NCI-H1092 treated with DMSO at 0.1 percent for 48 hours (cell line): ENCODE results near the gene ZMIZ2.
"Not testable (repeated sequence)": the region's sequence is repeated elsewhere in the genome, so short reads cannot be mapped to it uniquely, and the experiment has no call there.

Experiments used
- DNase-seq: peaks from one replicate; lab custom pipeline; 2025; lab: John Stamatoyannopoulos, UW

Gene ZMIZ2, protein sequence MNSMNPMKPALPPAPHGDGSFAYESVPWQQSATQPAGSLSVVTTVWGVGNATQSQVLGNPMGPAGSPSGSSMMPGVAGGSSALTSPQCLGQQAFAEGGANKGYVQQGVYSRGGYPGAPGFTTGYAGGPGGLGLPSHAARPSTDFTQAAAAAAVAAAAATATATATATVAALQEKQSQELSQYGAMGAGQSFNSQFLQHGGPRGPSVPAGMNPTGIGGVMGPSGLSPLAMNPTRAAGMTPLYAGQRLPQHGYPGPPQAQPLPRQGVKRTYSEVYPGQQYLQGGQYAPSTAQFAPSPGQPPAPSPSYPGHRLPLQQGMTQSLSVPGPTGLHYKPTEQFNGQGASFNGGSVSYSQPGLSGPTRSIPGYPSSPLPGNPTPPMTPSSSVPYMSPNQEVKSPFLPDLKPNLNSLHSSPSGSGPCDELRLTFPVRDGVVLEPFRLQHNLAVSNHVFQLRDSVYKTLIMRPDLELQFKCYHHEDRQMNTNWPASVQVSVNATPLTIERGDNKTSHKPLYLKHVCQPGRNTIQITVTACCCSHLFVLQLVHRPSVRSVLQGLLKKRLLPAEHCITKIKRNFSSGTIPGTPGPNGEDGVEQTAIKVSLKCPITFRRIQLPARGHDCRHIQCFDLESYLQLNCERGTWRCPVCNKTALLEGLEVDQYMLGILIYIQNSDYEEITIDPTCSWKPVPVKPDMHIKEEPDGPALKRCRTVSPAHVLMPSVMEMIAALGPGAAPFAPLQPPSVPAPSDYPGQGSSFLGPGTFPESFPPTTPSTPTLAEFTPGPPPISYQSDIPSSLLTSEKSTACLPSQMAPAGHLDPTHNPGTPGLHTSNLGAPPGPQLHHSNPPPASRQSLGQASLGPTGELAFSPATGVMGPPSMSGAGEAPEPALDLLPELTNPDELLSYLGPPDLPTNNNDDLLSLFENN

DNA sequence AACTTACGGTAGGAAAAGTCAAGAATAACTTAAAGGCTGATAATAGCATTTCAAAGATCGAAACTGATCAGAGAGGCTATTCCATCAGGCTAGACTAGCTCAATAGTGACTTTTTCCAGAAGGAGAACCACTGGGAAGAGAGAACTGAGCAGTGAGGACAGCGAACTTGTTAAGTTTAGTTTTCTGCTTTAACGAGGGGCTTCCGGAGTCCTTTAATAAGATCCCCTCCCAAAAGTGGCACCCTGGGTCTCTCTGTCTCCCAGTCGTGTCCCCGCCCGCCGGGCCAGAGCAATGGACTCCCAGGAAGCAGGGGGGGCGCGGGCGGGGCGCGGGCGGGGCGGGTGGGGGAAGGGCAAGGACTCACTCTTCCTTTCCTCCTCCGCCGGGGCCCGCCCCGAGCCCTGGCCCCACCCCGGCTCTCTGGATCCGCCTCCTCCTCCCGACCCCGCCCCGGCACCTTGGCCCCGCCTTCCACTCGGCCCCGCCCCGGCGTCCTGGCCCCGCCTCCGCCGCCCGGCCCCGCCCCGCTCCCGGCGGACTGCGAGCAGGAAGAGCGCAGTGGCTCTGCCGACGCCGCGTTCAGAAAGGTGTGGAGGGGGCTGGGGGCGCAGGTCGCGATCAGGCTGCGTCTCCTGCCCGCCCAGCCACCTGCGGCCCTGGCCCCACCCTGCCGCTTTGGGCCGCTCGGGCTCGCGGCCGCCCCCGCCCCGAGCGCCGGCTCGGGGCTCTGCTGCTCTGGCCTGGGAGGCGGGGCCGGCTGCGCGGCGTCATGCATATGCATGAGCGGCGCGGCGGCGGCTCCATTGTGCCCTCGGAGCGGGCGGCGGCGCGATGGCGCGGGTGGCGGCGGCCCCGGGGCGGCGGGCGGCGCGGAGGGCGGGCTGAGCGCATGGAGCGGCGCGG is at the start of gene ZMIZ2:
TSS of gene ZMIZ2 (plus strand) at position 803 of the 903 bp plus-strand sequence. CDS start 7,403 bp downstream, outside the sequence.
- peak; percentile 92 for DNase-seq

DNA sequence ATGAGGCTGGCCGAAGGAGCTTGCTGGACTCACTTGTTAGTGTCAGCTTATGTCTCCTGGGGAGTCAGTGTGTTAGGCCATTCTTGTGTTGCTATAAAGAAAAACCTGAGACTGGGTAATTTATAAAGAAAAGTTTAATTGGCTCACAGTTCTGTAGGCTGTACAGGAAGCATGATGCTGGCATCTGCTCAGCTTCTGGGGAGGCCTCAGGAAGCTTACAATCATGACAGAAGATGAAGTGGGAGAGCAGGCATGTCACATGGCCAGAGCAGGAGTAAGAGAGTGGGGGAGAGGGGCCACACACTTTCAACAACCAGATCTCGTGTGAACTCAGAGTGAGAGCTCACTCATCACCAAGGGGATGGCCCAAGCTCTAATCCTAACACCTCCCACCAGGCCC is 49.0 kb upstream of the ZMIZ2 start:
- DNase-seq: not testable (repeated sequence)

DNA sequence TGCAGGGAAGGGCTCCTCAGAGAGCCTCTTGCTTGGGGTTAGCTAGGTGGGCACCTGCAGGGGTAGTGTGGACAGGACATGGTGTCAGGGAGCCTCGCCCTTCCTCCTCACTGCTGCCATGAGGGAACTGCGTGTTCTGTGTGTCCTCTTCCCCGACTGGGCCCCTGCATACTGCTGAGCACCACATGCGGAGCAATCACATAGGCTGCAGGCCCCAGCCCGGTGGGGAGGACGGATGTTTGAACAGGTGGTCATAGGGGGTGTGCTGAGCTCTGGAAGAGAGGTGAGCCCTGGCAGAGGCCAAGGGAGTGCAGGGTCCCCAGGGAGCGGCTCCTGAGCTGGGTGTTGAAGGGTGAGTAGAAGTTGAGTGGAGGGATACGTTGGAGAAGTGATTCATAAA is 48.3 kb upstream of the ZMIZ2 start:
- no peak for DNase-seq

DNA sequence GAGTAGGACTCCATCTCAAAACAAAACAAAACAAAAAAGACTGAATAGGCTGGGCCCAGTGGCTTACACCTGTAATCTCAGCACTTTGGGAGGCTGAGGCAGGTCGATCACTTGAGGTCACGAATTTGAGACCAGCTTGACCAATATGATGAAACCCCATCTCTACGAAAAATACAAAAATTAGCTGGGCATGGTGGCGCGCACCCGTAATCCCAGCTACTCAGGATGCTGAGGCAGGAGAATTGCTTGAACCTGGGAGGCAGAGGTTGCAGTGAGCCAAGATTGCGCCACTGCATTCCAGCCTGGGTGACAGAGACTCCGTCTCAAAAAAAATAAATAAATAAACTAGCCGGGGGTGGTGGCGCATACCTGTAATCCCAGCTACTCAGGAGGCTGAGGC is 45.3 kb upstream of the ZMIZ2 start:
- DNase-seq: not testable (repeated sequence)

DNA sequence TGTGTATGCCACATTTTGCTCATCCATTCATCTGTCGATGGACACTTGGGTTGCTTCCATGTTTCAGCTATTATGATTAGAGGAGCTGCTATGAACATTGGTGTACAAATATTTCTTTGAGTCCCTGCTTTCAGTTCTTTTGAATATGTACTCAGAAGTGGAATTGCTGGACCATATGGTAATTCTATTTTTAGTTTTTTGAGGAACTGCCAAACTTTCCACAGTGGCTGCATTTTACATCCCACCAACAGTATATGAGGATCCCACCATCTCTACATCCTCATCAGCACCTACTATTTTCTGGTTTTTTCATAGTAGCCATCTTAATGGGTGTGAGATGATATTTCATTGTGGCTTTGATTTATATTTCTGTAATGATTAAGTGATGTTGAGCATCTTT is 44.7 kb upstream of the ZMIZ2 start:
- DNase-seq: no peak

- no peak for DNase-seq
These were observed 43.2 kb upstream of the ZMIZ2 start for GRCh38 chr7:44705434-44705833.

DNA sequence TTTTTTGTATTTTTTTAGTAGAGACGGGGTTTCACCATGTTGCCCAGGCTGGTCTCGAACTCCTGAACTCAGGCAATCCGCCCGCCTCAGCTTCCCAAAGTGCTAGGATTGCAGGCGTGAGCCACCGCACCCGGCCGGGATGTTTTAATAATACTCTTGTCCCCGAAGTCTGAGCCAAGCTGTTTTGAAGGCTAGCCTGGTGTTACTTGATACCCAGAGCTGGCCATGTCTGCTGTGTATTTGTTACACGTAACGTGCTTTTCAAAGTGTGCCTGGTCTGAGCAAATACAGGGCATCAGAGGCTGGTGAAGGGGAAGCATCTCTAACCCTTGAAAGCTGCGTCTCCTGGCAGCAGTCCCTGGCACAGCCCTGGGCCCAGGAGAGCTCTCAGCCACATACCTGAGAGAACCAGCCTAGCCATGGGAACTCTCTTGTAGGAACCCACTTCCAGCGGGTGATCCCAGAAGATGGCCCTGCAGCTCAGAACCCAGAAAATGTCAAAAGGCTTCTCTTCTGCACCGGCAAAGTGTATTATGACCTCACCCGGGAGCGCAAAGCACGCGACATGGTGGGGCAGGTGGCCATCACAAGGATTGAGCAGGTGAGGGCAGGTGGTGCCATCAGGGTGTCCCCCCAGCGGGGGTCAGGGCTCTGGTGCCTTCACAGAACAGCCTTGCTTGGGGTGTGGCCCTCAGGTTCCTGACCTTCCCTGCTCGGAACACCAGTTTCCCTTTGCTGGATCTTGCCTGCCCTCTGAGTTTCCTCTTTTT is 41.7 kb upstream of the ZMIZ2 start:
- DNase-seq: peak; percentile 68

- DNase-seq: no peak
These were observed 41.0 kb upstream of the ZMIZ2 start for GRCh38 chr7:44707558-44708230.

DNA sequence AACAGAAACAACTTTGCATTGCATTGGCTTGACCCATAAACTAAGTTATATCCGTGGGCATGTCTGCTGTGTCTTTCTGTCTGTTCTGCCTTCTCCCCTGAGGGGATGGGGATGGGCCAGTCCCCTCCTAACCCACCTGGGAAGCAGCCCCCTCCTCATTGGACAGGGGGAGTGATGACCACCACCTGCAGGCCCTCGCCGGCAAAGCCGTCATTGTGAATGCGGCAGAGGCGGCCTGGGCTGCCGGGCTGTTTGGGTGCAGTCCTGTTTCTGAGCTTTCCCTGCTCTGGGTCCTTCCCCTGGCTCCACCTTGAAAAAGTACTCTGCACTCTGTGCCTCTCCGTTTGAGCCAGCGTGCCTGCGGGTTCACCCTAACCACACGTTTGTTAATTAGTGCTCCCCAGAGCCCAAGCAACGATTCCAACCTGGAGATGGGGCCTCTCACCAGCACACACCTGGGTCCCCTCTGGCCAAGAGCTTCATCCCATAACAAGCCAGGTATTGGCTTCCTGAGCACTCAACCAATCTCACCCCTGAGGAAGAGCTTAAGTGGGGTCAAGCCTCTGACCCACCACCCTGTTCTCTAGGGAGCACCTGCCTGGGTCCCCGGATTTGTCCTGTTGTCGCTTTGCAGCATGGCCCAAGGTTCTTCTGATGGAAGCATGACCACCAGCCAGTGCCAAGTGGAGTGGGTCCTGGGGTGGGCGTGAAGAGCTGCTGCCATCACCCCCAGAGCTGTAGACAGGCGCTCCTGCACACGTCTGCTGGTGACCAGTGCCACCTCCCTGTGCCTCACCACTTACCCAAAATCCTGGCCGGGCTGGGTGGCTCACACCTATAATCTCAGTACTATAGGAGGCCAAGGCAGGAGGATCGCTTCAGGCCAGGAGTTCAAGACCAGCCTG is 39.4 kb upstream of the ZMIZ2 start:
- no peak for DNase-seq

- DNase-seq: no peak
These were observed 38.6 kb upstream of the ZMIZ2 start for GRCh38 chr7:44709945-44710596.

DNA sequence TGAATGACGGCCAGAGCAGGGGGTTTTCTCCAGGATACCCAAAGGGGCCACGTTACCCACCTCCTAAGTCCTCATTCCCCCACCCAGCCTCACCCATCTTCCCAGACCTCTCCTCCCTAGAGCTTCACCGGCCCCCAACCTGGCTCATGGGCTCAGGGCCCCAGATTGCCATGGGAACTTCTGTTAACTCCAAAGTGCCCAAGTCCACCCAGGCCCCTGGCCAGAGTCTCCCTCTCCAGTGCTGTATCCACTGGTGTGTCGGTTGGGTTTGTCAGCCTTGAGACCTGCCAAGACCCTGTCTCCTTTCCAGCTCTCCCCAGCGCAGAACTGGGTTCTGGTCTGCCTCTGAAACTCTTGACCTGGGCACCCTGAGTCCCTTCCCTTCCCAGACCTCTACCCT is 37.1 kb upstream of the ZMIZ2 start:
- no peak for DNase-seq

GRCh38 chr7:44712012-44712411 is 36.6 kb upstream of the ZMIZ2 start:
- DNase-seq: no peak

DNA sequence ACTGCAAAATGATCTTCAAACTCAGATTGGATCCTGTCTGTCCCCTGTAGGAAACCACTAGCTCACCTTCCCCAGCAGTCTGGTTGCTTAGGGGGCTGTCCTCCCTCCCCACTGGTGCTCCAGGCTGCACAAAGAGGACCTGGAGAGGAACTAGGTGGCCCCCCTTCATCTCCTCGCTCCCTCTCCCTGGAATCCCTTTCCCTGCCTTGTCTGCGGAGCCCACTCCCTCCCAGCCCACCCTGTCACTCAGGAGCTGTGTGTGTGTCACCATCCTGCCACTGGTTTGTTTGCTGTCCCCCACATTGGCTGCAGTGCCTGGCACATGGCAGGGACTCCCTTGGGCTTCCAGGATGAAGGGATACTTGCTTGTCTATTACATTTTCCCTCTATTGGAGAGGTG is 35.5 kb upstream of the ZMIZ2 start:
- DNase-seq: no peak

DNA sequence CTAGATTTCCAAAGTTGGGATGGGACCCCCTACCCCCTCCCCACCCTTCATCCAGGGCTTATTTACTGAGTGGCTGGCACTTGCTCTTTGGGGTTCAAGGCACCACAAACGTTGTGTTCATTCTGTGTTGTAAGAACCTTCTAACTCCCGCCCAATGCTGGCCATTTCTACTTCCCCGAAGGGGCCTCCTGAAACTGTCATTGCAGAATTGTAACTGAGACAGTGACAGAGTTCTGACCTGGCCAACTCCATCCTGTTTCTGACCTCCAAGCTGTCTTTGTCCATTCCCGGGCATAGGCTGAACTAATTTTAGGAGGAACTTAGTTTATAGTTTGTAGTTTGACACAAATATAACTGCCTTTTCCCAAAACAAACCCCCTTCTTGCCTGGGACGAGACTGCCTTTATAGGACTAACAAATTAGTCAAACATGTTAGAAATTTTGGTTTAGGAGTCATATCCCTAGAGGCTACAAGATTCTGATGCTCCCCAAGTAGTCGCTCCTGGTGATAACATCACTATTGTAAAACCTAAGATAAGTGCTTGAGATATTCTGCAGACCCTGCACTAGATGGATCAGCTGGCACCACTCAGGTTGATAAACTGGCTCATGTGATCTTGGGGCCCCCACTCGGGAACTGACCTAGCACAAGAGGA is 34.8 kb upstream of the ZMIZ2 start:
- DNase-seq: no peak

DNA sequence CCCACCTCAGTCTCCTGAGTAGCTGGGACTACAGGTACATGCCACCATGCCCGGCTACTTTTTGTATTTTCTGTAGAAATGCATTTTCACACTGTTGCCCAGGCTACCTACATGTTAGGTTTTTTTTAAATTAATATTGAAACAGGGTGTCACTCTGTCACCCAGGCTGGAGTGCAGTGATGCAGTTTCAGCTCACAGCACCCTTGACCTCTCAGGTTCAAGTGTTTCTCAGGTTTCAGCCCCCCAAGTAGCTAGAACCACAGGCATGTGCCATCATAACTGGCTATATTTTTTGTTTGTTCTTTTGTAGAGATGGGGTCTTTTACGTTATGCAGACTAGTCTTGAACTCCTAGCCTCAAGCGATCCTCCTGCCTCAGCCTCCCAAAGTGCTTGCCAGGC is 32.4 kb upstream of the ZMIZ2 start:
- DNase-seq: no peak

DNA sequence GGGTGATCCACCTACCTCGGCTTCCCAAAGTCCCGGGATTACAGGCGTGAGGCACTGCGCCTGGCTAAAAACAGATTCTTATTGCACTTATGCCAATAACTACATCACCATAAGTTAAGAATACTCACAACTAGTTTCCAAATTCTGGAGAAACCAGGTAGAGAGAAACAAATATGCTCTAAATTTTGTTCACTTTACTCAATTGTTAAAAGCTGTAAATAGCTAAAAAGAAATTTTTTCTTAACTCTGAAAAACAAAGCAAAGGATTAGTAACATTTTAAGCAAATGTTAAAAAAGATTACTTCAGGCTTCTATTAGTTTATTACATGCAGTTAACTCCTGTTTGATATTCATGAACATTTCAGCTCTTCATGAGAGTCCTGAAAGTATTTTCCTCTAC is 28.3 kb upstream of the ZMIZ2 start:
- no peak for DNase-seq

DNA sequence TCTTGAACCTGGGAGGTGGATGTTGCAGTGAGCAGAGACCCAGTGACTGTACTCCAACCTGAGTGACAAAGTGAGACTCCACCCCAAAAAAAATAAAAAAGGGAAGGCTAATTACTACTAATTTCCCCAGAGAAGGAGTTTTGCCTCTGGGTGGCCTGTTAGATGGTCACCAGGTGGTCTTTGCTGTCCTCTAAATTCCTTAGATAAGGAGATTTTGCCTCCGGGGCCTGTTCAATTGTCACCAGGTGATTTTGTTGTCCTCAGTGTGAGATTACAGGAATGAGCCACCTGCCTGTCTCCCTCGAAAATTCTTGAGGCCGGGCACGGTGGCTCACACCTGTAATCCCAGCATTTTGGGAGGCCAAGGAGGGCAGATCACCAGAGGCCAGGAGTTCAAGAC is 24.4 kb upstream of the ZMIZ2 start:
- no peak for DNase-seq

- not testable (repeated sequence) for DNase-seq
These were observed 22.4 kb upstream of the ZMIZ2 start for GRCh38 chr7:44726250-44726649.
